Epithelial cell of esophagus (primary cell): Measurements from ENCODE around the gene LTC4S.

Source experiments
- DNase-seq: peaks from one replicate; pipeline ENCODE4 v3.0.0; 2010; ENCODE audit warnings: low read depth
- H3K4me3 ChIP-seq: 2 replicates; pipeline ENCODE4 v1.5.1; 2011; ENCODE audit warnings: mild to moderate bottlenecking, low read length, control low read depth
- TF ChIP-seq, protein P1 (sequence below): IDR thresholded peaks from 2 replicates; pipeline ENCODE4 v1.5.1; 2011; ENCODE audit warnings: low read depth, mild to moderate bottlenecking, low read length, control low read depth, inconsistent platforms; ENCODE audit not compliant: insufficient read depth; ENCODE audit errors: missing control alignments

Gene LTC4S

DNA sequence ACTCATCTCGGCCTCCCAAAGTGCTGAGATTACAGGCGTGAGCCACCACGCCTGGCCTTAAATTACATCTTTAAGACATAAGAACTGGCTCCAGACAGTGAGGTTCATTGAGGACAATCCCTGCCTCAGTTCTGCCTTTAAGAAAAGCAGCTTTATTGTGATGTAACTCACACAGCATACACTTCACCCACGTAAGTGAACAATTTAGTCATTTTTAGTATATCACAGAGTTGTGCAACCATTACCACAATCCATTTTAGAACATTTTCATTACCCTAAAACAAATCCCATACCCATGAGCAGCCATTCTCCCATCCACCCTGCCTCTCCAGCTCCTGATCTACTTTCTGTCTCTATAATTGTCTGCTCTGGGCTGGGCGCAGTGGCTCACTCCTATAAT, 24.0 kb upstream of the LTC4S start:
- H3K4me3 ChIP-seq, result no peak overlapping the region
- TF ChIP-seq, protein P1, sequence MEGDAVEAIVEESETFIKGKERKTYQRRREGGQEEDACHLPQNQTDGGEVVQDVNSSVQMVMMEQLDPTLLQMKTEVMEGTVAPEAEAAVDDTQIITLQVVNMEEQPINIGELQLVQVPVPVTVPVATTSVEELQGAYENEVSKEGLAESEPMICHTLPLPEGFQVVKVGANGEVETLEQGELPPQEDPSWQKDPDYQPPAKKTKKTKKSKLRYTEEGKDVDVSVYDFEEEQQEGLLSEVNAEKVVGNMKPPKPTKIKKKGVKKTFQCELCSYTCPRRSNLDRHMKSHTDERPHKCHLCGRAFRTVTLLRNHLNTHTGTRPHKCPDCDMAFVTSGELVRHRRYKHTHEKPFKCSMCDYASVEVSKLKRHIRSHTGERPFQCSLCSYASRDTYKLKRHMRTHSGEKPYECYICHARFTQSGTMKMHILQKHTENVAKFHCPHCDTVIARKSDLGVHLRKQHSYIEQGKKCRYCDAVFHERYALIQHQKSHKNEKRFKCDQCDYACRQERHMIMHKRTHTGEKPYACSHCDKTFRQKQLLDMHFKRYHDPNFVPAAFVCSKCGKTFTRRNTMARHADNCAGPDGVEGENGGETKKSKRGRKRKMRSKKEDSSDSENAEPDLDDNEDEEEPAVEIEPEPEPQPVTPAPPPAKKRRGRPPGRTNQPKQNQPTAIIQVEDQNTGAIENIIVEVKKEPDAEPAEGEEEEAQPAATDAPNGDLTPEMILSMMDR, result no peak
- no peak for DNase-seq

DNA sequence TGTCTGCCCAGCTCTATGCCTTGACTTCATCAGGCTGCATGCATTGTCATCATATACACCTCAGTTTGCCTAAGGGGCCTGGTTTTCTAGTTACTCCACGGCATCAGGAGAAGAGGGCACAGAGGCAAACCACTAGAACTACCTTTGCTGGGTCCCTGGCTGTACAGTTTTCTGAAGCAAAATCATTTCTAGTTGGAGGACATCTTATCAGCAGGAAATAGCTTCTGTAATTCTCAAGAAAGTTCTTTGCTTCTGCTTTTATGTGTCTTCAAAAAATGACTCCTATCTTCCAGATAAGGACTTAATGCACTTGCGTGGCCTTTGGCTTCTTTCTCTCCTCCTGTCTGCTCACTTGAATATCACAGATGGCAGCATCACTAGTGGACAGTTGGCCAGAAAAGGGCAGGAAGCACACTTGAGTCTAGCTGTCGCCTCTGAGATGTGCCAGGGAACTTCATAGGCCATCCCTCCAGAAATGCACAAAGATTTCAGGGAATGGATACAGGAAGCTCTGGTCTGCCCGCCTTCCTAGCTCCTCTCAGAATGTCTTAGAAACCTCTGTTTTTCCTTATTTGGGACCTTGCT, 22.4 kb upstream of the LTC4S start:
- TF ChIP-seq, protein P1, result no peak
- no peak overlapping the region for H3K4me3 ChIP-seq
- DNase-seq, result no peak

DNA sequence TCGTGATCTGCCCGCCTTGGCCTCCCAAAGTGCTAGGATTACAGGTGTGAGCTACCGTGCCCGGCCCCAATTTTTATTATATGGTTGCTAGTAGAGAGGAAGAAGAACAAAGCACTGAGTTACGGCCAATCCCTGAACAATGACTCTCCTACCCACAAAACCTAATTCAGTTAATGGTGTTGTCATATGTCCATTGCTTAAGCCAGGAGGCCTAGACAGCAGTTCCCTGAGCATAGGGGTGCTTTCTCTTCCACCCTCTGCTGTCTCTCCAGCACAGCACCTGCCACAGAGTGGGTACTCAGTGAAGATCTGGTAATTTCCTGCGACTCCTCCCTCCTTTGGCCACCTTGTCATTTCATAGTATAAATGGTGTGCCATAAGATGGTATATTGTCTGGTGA, 21.4 kb upstream of the LTC4S start:
- no peak overlapping the region for H3K4me3 ChIP-seq
- DNase-seq, result no peak

DNA sequence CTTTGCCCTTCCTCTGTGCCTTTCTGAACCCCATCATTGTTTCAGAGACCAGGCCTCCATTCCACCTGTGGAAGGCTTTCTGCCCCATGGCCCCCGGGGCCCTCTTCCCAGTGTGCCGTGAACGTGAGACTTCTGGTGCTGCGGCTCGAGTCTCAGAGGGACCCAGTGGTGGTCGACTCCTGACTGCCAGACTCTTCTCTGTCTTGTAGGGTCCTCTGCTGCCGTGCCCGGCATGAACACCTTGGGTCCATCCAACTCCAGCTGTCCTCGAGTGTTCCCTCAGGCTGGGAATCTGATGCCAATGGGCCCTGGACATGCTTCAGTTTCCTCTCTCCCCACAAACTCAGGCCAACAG, 20.1 kb upstream of the LTC4S start:
- TF ChIP-seq, protein P1, result no peak
- no peak overlapping the region for H3K4me3 ChIP-seq
- no peak for DNase-seq

More for the DNA sequence above, 21.4 kb upstream of the LTC4S start:
- TF ChIP-seq, protein P1, result no peak

DNA sequence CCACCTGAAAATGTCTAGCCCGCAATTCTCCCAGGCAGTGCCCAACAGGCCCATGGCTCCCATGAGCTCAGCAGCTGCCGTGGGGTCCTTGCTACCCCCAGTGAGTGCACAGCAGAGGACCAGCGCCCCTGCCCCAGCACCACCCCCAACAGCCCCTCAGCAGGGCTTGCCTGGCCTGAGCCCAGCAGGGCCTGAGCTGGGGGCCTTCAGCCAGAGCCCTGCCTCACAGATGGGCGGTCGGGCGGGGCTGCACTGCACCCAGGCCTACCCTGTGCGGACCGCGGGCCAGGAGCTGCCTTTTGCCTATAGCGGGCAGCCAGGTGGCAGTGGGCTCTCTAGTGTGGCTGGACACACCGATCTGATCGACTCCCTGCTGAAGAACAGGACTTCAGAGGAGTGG, 19.3 kb upstream of the LTC4S start:
- DNase-seq, result no peak
- no peak overlapping the region for H3K4me3 ChIP-seq
- TF ChIP-seq, protein P1, result no peak

DNA sequence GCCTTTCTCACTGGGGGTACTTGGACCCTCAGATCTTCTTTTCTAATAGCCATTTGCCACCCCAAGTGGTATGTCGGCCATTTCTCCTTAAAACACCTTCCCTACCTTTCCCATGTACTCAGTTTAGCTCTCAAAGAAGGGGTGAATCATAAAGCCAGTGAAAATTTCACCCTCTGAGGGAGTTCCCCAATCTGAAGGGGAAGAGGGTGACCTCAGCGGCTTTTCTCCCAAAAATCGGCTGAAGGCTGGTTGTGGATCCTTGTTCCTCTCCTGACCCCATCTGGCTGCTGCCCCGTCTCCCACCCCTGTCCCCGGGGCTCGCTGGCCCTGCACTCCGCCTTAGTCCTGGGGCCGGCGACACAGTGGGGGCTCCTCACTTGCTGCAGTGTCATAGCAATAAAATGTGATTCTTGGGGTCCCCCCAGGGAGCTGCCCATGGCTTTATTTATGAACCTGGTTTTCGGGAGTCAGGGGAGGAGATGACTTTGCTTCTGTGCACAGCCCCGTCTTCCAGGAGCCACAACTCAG, 17.3 kb upstream of the LTC4S start:
- no peak for DNase-seq
- TF ChIP-seq, protein P1, result no peak
- no peak overlapping the region for H3K4me3 ChIP-seq

DNA sequence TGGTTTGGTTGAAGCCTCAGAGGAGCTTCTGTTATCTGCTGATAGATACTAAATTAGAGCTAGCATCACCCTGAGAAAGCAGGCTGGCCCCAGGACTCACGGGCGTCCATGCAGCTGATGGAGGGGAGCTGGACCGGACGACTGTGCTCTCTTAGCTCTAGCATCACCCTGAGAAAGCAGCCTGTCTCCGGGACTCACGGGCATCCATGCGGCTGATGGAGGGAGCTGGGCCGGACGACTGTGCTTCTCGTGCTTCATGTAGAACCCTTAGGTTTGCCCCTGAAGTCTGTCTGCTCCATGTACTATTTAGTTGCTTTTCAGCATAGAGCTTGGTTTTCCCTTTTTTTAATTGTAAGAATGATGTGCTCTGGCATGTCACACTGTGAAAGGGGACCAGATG, 16.3 kb upstream of the LTC4S start:
- no peak overlapping the region for H3K4me3 ChIP-seq
- TF ChIP-seq, protein P1, result no peak
- DNase-seq, result no peak
